NCI-H1694 (cell line): ENCODE measurements around the gene OPRL1.

Source experiments
- DNase-seq: peaks from one replicate; lab custom pipeline; 2025; lab: John Stamatoyannopoulos, UW

Gene OPRL1

GRCh38 chr20:64042054-64042781 lies 37.7 kb upstream of the OPRL1 start:
- DNase-seq: no peak

- no peak for DNase-seq
These were observed 36.1 kb upstream of the OPRL1 start for GRCh38 chr20:64043768-64044167.

GRCh38 chr20:64044484-64045247 lies 35.2 kb upstream of the OPRL1 start:
- no peak for DNase-seq

GRCh38 chr20:64045346-64046011 lies 34.4 kb upstream of the OPRL1 start:
- DNase-seq: no peak

- DNase-seq: no peak
These were observed 32.9 kb upstream of the OPRL1 start for GRCh38 chr20:64047046-64047389.

GRCh38 chr20:64047968-64048401 lies 31.9 kb upstream of the OPRL1 start:
- DNase-seq: no peak

- no peak for DNase-seq
These were observed 31.4 kb upstream of the OPRL1 start for GRCh38 chr20:64048402-64049044.

- no peak for DNase-seq
These were observed 30.6 kb upstream of the OPRL1 start, which contains the start of gene SOX18 for GRCh38 chr20:64049060-64049877. Gene SOX18 (minus strand): TSS chr20:64049639. CDS start chr20:64049516, 123 bp downstream.

- no peak for DNase-seq
These were observed 30.0 kb upstream of the OPRL1 start for GRCh38 chr20:64049878-64050260.

- DNase-seq: no peak
These were observed 29.4 kb upstream of the OPRL1 start for GRCh38 chr20:64050261-64051032.

GRCh38 chr20:64051033-64051452 lies 28.8 kb upstream of the OPRL1 start:
- DNase-seq: no peak

- DNase-seq: no peak
These were observed 28.1 kb upstream of the OPRL1 start for GRCh38 chr20:64051561-64052325.

GRCh38 chr20:64052326-64052722 lies 27.6 kb upstream of the OPRL1 start:
- no peak for DNase-seq

GRCh38 chr20:64052987-64053840 lies 26.7 kb upstream of the OPRL1 start:
- DNase-seq: no peak

GRCh38 chr20:64053841-64054661 lies 25.8 kb upstream of the OPRL1 start:
- DNase-seq: no peak

GRCh38 chr20:64055396-64055892 lies 24.4 kb upstream of the OPRL1 start:
- DNase-seq: no peak

- DNase-seq: peak; percentile 22
These were observed 23.8 kb upstream of the OPRL1 start for GRCh38 chr20:64055893-64056638.

GRCh38 chr20:64056639-64056888 lies 23.3 kb upstream of the OPRL1 start:
- no peak for DNase-seq
